ENCODE data around the gene CCSER2.
"Not testable (repeated sequence)": the region's sequence is repeated elsewhere in the genome, so short reads cannot be mapped to it uniquely, and the experiment has no call there.

Gene CCSER2

GRCh38 chr10:84401854-84402611 lies 73.6 kb downstream of the CCSER2 start:
- no peak for TF ChIP-seq POLR2A (IDR thresholded peaks at IDR 0.05; ENCODE audit: low read depth, low read length)
- no peak for DNase-seq (ENCODE audit: insufficient read length, low spot score)
- FAIRE-seq: peak; percentile 86

GRCh38 chr10:84404783-84405182 lies 76.4 kb downstream of the CCSER2 start:
- peak; percentile 50 for FAIRE-seq
- TF ChIP-seq POLR2A (IDR thresholded peaks at IDR 0.05; ENCODE audit: low read depth, low read length): no peak
- no peak for DNase-seq (ENCODE audit: insufficient read length, low spot score)

- FAIRE-seq: peak; percentile 30
These were observed 77.3 kb downstream of the CCSER2 start for GRCh38 chr10:84405662-84406061.

GRCh38 chr10:84406561-84406960 lies 78.2 kb downstream of the CCSER2 start:
- FAIRE-seq (peak; percentile 48), DNase-seq (ENCODE audit: insufficient read length, low spot score) (no peak)
- no peak for TF ChIP-seq POLR2A (IDR thresholded peaks at IDR 0.05; ENCODE audit: low read depth, low read length)

More at GRCh38 chr10:84405662-84406061, 77.3 kb downstream of the CCSER2 start:
- no peak for DNase-seq (ENCODE audit: insufficient read length, low spot score)
- TF ChIP-seq POLR2A (IDR thresholded peaks at IDR 0.05; ENCODE audit: low read depth, low read length): no peak

GRCh38 chr10:84407388-84408049 lies 79.1 kb downstream of the CCSER2 start:
- peak; percentile 75 for FAIRE-seq
- no peak for TF ChIP-seq POLR2A (IDR thresholded peaks at IDR 0.05; ENCODE audit: low read depth, low read length)
- DNase-seq (ENCODE audit: insufficient read length, low spot score): no peak

- no peak for TF ChIP-seq POLR2A (IDR thresholded peaks at IDR 0.05; ENCODE audit: low read depth, low read length)
- FAIRE-seq: peak; percentile 27
- DNase-seq (ENCODE audit: insufficient read length, low spot score): no peak
These were observed 84.1 kb downstream of the CCSER2 start for GRCh38 chr10:84412482-84412881.

- DNase-seq (ENCODE audit: insufficient read length, low spot score); FAIRE-seq: not testable (repeated sequence)
These were observed 85.7 kb downstream of the CCSER2 start for GRCh38 chr10:84414110-84414509.

- no peak for FAIRE-seq
- DNase-seq (ENCODE audit: insufficient read length, low spot score): no peak
- no peak for TF ChIP-seq POLR2A (IDR thresholded peaks at IDR 0.05; ENCODE audit: low read depth, low read length)
These were observed 87.3 kb downstream of the CCSER2 start for GRCh38 chr10:84415539-84416244.

GRCh38 chr10:84416245-84416555 lies 87.8 kb downstream of the CCSER2 start:
- no peak for FAIRE-seq

GRCh38 chr10:84423719-84424118 lies 95.3 kb downstream of the CCSER2 start:
- no peak for DNase-seq (ENCODE audit: insufficient read length, low spot score)
- TF ChIP-seq POLR2A (IDR thresholded peaks at IDR 0.05; ENCODE audit: low read depth, low read length): no peak
- FAIRE-seq: no peak

More at GRCh38 chr10:84416245-84416555, 87.8 kb downstream of the CCSER2 start:
- no peak for TF ChIP-seq POLR2A (IDR thresholded peaks at IDR 0.05; ENCODE audit: low read depth, low read length)
- DNase-seq (ENCODE audit: insufficient read length, low spot score): no peak

GRCh38 chr10:84424731-84425167 lies 96.4 kb downstream of the CCSER2 start:
- TF ChIP-seq POLR2A (IDR thresholded peaks at IDR 0.05; ENCODE audit: low read depth, low read length): peak; percentile 49; the same call in 1 of the 2 replicates
- DNase-seq (ENCODE audit: insufficient read length, low spot score) (peak; percentile 50), FAIRE-seq (peak; percentile 100)

GRCh38 chr10:84427903-84428650 lies 99.7 kb downstream of the CCSER2 start:
- no peak for DNase-seq (ENCODE audit: insufficient read length, low spot score)
- FAIRE-seq: peak; percentile 78
- no peak for TF ChIP-seq POLR2A (IDR thresholded peaks at IDR 0.05; ENCODE audit: low read depth, low read length)

- DNase-seq (ENCODE audit: insufficient read length, low spot score): no peak
- TF ChIP-seq POLR2A (IDR thresholded peaks at IDR 0.05; ENCODE audit: low read depth, low read length): no peak
- FAIRE-seq: peak; percentile 30
These were observed 100.3 kb downstream of the CCSER2 start for GRCh38 chr10:84428711-84429110.

Data from H54 (cell line).